CD4-positive, alpha-beta T cell treated with Interferon alpha-2 for 1 hour (primary cell): Measurements from ENCODE around the gene CLRN3.

Source experiments
- DNase-seq, 2 donors: peaks; one replicate each; pipeline ENCODE4 v3.0.0-alpha.2; 2020 to 2022

Gene CLRN3

GRCh38 chr10:127919418-127920271, 26.9 kb upstream of the CLRN3 start:
- DNase-seq: no peak

- DNase-seq: no peak
Measured at GRCh38 chr10:127918572-127918971, 25.8 kb upstream of the CLRN3 start.

- no peak for DNase-seq
Measured at GRCh38 chr10:127916826-127917225, 24.1 kb upstream of the CLRN3 start.

- no peak for DNase-seq
Measured at GRCh38 chr10:127915324-127915723, 22.6 kb upstream of the CLRN3 start.

GRCh38 chr10:127913368-127913759, 20.6 kb upstream of the CLRN3 start:
- no peak for DNase-seq

GRCh38 chr10:127912607-127913367, 20.0 kb upstream of the CLRN3 start:
- no peak for DNase-seq

- no peak for DNase-seq
Measured at GRCh38 chr10:127911867-127912257, 19.1 kb upstream of the CLRN3 start.

GRCh38 chr10:127911218-127911866, 18.6 kb upstream of the CLRN3 start:
- DNase-seq: no peak

GRCh38 chr10:127910464-127910770, 17.7 kb upstream of the CLRN3 start:
- no peak for DNase-seq

- no peak for DNase-seq
Measured at GRCh38 chr10:127909716-127910463, 17.1 kb upstream of the CLRN3 start.

GRCh38 chr10:127908959-127909267, 16.2 kb upstream of the CLRN3 start:
- no peak for DNase-seq

- no peak for DNase-seq
Measured at GRCh38 chr10:127908106-127908958, 15.6 kb upstream of the CLRN3 start.

GRCh38 chr10:127907411-127908105, 14.8 kb upstream of the CLRN3 start:
- no peak for DNase-seq

GRCh38 chr10:127906548-127907377, 14.0 kb upstream of the CLRN3 start, which contains the start of gene PTPRE:
PTPRE (plus strand) TSS chr10:127907103; CDS start chr10:128040882, 133,779 bp downstream.
- DNase-seq: peak; percentile 47 to 65

- no peak for DNase-seq
Measured at GRCh38 chr10:127905848-127906261, 13.1 kb upstream of the CLRN3 start.

GRCh38 chr10:127905001-127905847, 12.5 kb upstream of the CLRN3 start:
- no peak for DNase-seq

GRCh38 chr10:127904311-127905000, 11.7 kb upstream of the CLRN3 start:
- no peak for DNase-seq

- no peak for DNase-seq
Measured at GRCh38 chr10:127903789-127904188, 11.0 kb upstream of the CLRN3 start.
